ENCODE measurements around the gene CHRNE.
"Not testable (repeated sequence)": the region's sequence is repeated elsewhere in the genome, so short reads cannot be mapped to it uniquely, and the experiment has no call there.

Gene CHRNE

GRCh38 chr17:4939796-4940554, 37.1 kb upstream of the CHRNE start, which contains the start of the genes RNF167 and SLC25A11:
RNF167 (plus strand) TSS chr17:4940268; CDS start chr17:4940910, 642 bp downstream.
SLC25A11 (minus strand) TSS chr17:4940046; CDS start chr17:4939910, 136 bp downstream.
- DNase-seq (ENCODE audit: low read depth in 2 of 2) = peak; percentile 92 to 95

DNA sequence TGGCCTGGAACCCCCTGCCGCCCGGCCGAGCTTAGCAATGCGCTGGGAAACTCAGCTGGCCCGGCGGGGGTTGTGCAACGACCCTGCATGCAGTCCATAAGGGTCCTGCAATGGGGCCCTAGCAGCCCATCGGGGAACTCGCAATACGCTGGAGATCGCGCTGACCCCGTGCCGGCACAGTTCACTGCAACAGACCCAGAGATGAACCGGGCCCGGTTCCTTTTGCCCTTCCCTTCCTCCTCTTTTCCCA, 36.6 kb upstream of the CHRNE start:
- no peak for DNase-seq (ENCODE audit: low read depth in 2 of 2)

DNA sequence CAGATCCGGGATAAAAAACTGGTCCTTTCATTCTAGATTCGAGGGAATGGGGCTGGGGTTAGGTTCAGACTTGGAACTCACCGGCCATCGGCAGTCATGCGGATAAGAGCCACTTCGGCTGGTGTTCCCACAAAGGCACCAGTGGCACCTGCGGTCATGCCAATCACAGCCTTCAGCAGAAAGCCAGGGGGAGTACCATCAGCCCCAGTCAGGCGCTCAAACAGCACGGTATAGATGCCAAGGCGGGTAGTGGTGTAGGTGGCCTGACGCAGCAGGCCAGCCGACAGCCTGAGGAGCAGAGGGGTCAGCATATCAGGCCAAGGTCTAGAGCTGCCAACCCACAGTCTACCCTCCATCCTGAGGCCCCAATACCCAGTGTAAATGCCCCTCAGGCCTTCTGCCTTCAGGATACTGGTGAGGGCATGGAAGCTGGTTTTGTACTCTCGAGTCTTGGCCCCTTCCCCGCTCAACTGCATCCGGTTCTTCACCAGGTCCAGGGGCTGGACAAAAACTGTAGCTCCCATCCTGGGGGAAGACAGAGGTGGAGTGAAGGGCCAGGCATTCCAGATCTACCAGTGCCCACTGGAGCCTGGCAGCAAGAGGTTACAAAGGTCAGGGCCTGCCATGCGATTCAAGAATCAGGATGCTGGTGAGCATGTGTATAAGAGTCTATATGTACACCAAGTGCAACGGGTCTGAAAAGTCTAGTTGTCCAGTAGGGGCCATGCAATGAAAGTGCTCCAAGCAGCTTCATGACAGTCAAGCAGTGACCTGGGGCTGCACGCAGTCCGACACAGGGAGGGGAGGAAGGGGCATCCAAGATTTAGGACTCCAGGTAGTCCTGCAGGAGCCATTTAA, 36.0 kb upstream of the CHRNE start:
- DNase-seq (ENCODE audit: low read depth in 2 of 2) = no peak

DNA sequence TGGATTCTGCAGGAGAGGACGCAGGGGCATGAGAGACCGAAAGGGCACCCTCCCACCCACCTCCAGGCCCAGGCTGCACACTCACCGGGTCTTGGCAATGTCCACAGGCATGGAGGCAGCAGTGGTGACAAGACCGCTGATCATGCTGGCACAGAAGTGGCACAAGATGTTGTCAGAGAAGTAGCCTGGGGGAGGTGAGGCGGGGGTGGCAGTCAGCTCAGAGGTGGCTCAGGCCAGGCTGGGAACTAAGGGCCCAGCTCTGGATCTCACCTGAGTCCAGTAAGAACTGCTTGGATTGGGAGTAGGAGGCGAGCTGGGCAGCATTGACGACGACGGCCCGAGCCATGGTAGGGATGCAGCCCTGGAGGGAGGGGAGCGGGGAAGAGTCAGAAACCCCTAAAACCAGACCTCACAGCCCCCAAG, 35.2 kb upstream of the CHRNE start:
- DNase-seq (ENCODE audit: low read depth in 2 of 2) = no peak

GRCh38 chr17:4937553-4937952, 34.7 kb upstream of the CHRNE start:
- no peak for DNase-seq (ENCODE audit: low read depth in 2 of 2)

DNA sequence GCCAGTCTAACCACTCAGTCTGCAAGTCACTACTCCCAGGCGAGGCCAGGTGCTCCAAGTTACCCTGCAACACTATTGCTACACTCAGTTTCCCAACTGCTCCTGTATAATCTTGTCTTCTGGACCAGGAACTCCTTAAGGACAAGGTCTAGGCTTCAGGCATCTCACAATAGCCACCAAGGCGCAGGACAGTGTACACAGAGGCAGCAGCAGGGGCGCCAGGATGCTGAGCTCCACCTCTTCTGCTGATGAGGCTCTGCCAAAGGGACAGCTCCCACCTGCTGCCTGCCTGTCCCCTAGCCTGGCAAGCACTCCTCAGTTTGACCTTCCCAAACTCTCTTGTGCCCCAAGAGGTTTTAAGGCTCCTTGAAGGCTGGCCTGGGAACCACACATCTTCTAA, 33.5 kb upstream of the CHRNE start:
- no peak for DNase-seq (ENCODE audit: low read depth in 2 of 2)

GRCh38 chr17:4935650-4936049, 32.8 kb upstream of the CHRNE start:
- DNase-seq (ENCODE audit: low read depth in 2 of 2) = no peak

DNA sequence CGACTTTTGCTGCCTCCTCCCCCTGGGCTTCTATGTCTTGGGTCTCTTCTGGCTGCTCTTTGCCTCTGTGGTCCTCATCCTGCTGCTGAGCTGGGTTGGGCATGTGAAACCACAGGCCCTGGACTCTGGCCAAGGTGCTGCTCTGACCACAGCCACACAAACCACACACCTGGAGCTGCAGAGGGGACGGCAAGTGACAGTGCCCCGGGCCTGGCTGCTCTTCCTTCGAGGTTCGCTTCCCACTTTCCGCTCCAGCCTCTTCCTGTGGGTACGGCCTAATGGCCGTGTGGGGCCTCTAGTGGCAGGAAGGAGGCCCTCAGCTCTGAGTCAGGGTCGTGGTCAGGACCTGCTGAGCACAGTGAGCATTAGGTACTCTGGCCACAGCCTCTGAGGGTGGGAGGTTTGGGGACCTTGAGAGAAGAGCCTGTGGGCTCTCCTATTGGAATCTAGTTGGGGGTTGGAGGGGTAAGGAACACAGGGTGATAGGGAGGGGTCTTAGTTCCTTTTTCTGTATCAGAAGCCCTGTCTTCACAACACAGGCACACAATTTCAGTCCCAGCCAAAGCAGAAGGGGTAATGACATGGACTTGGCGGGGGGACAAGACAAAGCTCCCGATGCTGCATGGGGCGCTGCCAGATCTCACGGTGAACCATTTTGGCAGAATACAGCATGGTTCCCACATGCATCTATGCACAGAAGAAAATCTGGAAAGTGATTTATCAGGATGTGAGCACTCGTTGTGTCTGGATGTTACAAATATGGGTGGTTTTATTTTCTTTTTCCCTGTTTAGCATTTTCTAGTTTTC, 31.5 kb upstream of the CHRNE start:
- no peak for DNase-seq (ENCODE audit: low read depth in 2 of 2)

DNA sequence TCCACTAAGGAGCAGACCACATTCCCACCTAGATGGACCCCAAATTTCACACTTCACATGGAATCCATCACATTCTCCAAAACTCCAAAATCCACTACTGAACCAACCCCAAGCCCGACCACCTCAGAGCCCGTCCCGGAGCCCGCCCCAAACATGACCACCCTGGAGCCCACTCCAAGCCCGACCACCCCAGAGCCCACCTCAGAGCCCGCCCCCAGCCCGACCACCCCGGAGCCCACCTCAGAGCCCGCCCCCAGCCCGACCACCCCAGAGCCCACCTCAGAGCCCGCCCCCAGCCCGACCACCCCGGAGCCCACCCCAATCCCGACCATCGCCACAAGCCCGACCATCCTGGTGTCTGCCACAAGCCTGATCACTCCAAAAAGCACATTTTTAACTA, 30.7 kb upstream of the CHRNE start:
- no peak for DNase-seq (ENCODE audit: low read depth in 2 of 2)

- no peak for DNase-seq (ENCODE audit: low read depth in 2 of 2)
Observed at GRCh38 chr17:4932756-4933155, 29.9 kb upstream of the CHRNE start.

- DNase-seq (ENCODE audit: low read depth in 2 of 2) = no peak
Observed at GRCh38 chr17:4931963-4932362, 29.1 kb upstream of the CHRNE start, which contains the start of gene GP1BA. GP1BA (plus strand) TSS chr17:4932277; CDS start chr17:4932605, 328 bp downstream.

DNA sequence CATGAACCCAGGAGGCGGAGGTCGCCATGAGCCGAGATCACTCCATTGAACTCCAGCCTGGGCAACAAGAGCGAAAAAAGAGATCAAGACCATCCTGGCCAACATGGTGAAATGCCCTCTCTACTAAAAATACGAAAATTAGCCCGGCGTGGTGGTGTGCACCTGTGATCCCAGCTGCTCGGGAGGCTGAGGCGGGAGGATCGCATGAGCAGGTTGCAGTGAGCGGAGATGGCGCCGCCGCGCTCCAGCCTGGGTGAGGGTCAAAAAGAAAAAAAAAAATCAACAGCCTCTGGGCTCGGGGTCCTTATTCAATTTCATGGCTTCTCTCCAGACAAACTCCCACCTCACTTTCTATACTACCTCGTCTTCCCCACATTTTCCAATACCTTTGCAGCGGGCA, 26.0 kb upstream of the CHRNE start:
- no peak for DNase-seq (ENCODE audit: low read depth in 2 of 2)

DNA sequence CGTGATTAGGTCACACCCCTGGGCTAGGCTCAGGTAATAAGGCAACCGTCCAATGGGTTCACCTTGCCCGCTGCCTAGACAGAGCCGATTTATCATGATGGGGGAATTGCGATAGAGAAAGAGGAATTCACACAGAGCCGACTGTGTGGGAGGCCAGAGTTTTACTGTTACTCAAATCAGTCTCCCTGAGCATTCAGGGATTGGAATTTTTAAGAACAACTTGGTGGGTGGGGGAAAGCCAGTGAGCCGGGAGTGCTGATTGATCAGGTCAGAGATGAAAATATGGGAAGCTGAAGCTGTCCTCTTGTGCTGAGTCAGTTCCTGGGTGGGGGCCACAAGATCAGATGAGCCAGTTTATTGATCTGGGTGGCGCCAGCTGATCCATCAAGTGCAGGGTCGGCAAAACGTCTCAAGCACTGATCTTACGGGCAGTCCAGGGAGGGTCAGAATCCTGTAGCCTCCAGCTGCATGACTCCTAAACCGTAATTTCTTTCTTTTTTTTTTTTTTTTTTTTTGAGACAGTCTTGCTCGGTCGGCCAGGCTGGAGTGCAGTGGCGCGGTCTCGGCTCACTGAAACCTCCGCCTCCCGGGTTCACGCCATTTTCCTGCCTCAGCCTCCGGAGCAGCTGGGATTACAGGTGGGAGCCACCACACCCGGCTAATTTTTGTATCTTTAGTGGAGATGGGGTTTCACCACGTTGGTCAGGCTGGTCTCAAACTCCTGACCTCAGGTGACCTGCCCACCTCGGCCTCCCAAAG, 23.9 kb upstream of the CHRNE start:
- DNase-seq (ENCODE audit: low read depth in 2 of 2) = not testable (repeated sequence)

DNA sequence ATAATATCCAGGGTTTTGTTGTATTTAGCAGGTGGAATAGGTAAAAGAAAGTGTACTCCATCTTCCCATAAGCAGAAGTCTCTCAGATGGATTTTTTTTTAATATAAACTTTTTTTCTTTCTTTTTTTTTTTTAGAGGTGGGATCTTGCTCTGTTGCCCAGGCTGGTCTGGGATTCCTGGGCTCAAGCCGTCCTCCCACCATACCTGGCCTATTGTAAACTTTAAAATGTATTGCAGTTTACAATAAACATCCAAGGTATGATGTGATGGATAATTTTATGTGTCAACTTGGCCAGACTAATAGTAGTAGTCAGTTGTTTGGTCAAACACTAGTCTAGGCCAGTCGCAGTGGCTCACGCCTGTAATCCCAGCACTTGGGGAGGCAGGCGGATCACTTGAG, 18.4 kb upstream of the CHRNE start:
- DNase-seq (ENCODE audit: low read depth in 2 of 2) = no peak

- DNase-seq (ENCODE audit: low read depth in 2 of 2) = no peak
Observed at GRCh38 chr17:4920351-4921048, 17.6 kb upstream of the CHRNE start.

GRCh38 chr17:4919511-4920047, 16.7 kb upstream of the CHRNE start:
- DNase-seq (ENCODE audit: low read depth in 2 of 2) = no peak

- not testable (repeated sequence) for DNase-seq (ENCODE audit: low read depth in 2 of 2)
Observed at GRCh38 chr17:4914551-4914950, 11.7 kb upstream of the CHRNE start.

DNA sequence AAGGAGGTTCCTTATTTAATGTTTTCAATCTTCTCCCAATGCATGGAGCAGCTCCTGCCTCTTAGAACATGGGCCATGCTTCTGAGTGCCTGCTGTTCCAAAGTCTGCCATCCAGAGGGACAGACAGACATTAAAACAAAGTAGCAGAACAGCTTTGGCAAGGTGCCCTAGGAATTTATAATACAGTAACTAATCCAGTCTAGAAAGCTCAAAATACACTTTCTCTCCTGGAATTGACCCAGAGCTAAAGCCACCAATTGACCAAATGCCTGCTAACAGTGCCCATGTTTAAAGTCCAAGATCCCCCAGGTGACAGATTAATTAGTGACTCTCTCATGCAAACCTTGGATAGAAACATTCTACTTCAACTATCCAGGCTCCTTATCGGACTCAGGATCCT, 11.1 kb upstream of the CHRNE start:
- DNase-seq (ENCODE audit: low read depth in 2 of 2) = no peak

GRCh38 chr17:4908711-4909496, 6.0 kb upstream of the CHRNE start:
- DNase-seq (ENCODE audit: low read depth in 2 of 2) = peak; percentile 51 to 56

DNA sequence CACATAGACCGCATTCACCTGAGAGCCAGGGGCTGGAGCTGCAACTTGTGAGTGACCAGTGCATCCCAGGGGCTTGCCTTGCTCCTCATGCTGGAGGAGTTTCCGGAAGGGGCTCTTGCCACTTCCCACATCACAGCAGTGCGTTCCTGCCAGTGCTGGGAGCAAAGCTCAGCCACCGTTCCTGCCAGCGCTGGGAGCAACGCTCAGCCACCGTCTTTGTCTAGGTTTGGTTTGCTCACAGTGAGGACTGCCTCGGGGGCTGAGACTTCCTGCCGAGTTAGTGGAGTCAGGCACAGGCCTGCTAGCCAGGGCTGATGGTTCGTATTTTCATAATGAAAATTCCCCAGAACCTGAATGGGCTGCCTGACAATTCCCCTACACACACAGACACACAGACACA, 5.4 kb upstream of the CHRNE start:
- no peak for DNase-seq (ENCODE audit: low read depth in 2 of 2)
